ENCODE data around the gene MAP4K5. TPM values are rescaled to one million over a fixed set of nuclear protein-coding genes. Genes with fewer than 3 reads are reported as not detected.

The MAP4K5 gene
- total RNA-seq, 1 experiment from 2014 or later, result 42.7 TPM

- Histone ChIP-seq H3K4me1 (ENCODE audit: insufficient read depth, low read length) (no peaks in the 10 kb centered on the region), H2AFZ (ENCODE audit: low read length) (no peak overlapping the region), H3K79me1 (ENCODE audit: insufficient read depth, low read depth, low read length, poor library complexity, severe bottlenecking) (no peaks in the 10 kb centered on the region), H3K23me2 (ENCODE audit: insufficient read length, low read depth, low read length, poor library complexity, severe bottlenecking) (no peaks in the 10 kb centered on the region), H4K91ac (ENCODE audit: insufficient read length, low read depth, low read length) (no peak overlapping the region), H3K56ac (ENCODE audit: insufficient read length, low read depth, low read length) (no peak overlapping the region), H3K4ac (ENCODE audit: low read depth, low read length) (no peak overlapping the region), H3K14ac (ENCODE audit: insufficient read depth, low read length) (no peak overlapping the region), H3K9ac (ENCODE audit: extremely low read depth, insufficient read length, low read length) (no peak overlapping the region), H2BK120ac (ENCODE audit: low read depth, low read length, poor library complexity, severe bottlenecking) (no peak overlapping the region), H3K79me2 (ENCODE audit: insufficient read depth, low read length) (no peaks in the 10 kb centered on the region), H3T11ph (ENCODE audit: low read length) (no peak overlapping the region), H4K8ac (replicated peaks; ENCODE audit: insufficient read length, low read depth, low read length) (no peak overlapping the region), H3K27me3 (ENCODE audit: insufficient read depth, low read length) (no peaks in the 10 kb centered on the region), H2AK5ac (ENCODE audit: insufficient read length, low read length) (no peak overlapping the region), H2BK12ac (ENCODE audit: insufficient read length, low read depth, low read length) (no peak overlapping the region), H2BK15ac (ENCODE audit: low read depth, low read length) (no peak overlapping the region), H2BK5ac (ENCODE audit: insufficient read length, low read length) (no peak overlapping the region), H3K9me3 (ENCODE audit: control insufficient read depth, low read depth, low read length) (no peaks in the 10 kb centered on the region), H3K18ac (ENCODE audit: insufficient read length, low read depth, low read length) (no peak overlapping the region), H3K23ac (ENCODE audit: insufficient read length, low read depth, low read length) (no peak overlapping the region), H3K27ac (ENCODE audit: insufficient read length, low read depth, low read length) (no peak overlapping the region), H2BK20ac (ENCODE audit: low read depth, low read length, poor library complexity, severe bottlenecking) (no peak overlapping the region), H4K20me1 (ENCODE audit: control insufficient read depth, insufficient read depth, insufficient read length) (no peaks in the 10 kb centered on the region), H4K5ac (ENCODE audit: insufficient read length, low read depth, low read length) (no peak overlapping the region), H3K4me2 (ENCODE audit: insufficient read depth, insufficient read length, low read length) (no peak overlapping the region)
- TF ChIP-seq, protein P1, sequence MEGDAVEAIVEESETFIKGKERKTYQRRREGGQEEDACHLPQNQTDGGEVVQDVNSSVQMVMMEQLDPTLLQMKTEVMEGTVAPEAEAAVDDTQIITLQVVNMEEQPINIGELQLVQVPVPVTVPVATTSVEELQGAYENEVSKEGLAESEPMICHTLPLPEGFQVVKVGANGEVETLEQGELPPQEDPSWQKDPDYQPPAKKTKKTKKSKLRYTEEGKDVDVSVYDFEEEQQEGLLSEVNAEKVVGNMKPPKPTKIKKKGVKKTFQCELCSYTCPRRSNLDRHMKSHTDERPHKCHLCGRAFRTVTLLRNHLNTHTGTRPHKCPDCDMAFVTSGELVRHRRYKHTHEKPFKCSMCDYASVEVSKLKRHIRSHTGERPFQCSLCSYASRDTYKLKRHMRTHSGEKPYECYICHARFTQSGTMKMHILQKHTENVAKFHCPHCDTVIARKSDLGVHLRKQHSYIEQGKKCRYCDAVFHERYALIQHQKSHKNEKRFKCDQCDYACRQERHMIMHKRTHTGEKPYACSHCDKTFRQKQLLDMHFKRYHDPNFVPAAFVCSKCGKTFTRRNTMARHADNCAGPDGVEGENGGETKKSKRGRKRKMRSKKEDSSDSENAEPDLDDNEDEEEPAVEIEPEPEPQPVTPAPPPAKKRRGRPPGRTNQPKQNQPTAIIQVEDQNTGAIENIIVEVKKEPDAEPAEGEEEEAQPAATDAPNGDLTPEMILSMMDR (conservative IDR thresholded peaks at IDR 0.05), result no peak
- peaks cover 4 to 25% (median 17%) of the 10 kb centered on the region in 3 experiments; a peak in 5 of 7 replicates for H3K36me3 Mint-ChIP-seq (ENCODE audit: insufficient read depth in 1 of 3, low read depth in 3 of 3)
- no peak for DNase-seq
- no peaks in the 10 kb centered on the region for H3K27me3 Mint-ChIP-seq (ENCODE audit: low read depth)
- no peak overlapping the region for H3K4me3 Mint-ChIP-seq
- WGBS (ENCODE audit: extremely low coverage, insufficient read length, low lambda C conversion rate), result no CpG with 5 or more reads among the region's 2 CpGs
- no peaks in the 10 kb centered on the region for H3K9me3 Mint-ChIP-seq
- no peaks in the 10 kb centered on the region for H3K4me1 Mint-ChIP-seq
- H3K27ac Mint-ChIP-seq, result no peak overlapping the region
Measured at GRCh38 chr14:50462111-50462510, 70.3 kb downstream of the MAP4K5 start.

Data from H9 (cell line).